NCI-H446 (cell line): ENCODE data around the gene ITCH.
"Not testable (repeated sequence)": the region's sequence is repeated elsewhere in the genome, so short reads cannot be mapped to it uniquely, and the experiment has no call there.

Experiments used
- DNase-seq, 2 experiments: peaks; one replicate each; lab custom pipeline; 2025; lab: John Stamatoyannopoulos, UW

ITCH gene

DNA sequence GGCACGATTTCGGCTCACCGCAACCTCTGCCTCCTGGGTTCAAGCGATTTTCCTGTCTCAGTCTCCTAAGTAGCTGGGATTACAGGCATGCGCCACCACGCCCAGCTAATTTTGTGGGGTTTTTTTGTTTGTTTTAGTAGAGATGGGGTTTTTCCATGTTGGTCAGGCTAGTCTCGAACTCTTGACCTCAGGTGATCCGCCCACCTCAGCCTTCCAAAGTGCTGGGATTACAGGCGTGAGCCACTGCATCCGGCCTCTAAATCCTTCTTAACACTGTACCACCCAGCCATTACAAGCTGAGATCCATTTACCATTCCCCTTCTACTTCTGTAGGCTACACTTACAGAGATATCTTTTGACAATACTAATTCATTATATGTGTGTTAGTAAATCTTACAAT lies 51.5 kb downstream of the ITCH start:
- DNase-seq, result not testable (repeated sequence)

DNA sequence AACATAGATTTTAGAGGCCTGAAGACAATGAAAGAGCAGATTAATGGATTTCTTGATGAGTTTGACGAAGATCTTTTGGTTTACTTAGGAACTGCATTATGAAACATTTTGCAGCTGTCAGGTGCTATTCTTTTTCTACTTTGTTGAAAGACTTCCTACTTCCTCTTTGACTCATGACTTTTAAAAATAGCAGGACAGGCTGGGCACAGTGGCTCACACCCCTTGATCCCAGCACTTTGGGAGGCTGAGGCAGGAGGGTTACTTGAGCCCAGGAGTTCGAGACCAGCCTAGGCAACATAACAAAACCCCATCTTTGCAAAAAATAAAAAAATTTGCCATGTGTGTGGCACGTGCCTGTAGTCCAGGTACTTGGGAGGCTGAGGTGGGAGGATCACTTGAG lies 52.0 kb downstream of the ITCH start:
- DNase-seq, result no peak

DNA sequence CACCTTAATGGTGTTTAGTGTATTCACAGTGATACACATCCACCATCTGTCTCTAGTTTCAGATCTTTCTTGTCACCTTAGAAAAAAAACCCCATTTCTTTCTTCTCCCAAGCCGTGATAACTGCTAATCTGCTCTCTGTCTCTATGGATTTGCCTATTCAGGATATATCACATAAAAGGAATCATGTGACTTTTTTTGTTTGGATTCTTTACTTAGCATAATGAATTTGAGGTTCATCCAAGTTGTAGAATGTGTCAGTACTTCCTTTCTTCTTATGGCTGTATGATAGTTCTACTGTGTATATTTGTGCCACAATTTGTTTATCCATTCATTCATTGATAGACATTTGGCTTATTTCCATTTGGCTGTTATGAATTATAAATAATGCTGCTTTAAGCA lies 57.1 kb downstream of the ITCH start:
- no peak for DNase-seq

DNA sequence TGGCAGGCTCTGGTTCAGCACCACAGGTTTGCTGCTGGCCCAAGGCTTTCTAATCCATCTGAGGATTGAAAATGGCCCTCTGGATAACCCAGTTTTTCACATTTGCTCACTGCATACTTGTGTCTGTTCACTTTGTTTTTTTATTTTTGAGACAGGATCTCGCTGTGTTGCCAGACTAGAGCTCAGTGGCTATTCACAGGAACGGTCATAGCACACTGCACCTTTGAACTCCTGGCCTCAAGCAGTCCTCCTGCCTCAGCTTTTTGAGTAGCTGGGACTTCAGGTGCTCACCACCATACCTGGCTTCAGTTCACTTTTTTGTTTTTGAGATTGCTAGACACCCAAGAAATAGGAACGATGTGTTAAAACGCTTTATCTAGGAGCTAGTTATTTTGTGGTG lies 57.9 kb downstream of the ITCH start:
- no peak for DNase-seq

DNA sequence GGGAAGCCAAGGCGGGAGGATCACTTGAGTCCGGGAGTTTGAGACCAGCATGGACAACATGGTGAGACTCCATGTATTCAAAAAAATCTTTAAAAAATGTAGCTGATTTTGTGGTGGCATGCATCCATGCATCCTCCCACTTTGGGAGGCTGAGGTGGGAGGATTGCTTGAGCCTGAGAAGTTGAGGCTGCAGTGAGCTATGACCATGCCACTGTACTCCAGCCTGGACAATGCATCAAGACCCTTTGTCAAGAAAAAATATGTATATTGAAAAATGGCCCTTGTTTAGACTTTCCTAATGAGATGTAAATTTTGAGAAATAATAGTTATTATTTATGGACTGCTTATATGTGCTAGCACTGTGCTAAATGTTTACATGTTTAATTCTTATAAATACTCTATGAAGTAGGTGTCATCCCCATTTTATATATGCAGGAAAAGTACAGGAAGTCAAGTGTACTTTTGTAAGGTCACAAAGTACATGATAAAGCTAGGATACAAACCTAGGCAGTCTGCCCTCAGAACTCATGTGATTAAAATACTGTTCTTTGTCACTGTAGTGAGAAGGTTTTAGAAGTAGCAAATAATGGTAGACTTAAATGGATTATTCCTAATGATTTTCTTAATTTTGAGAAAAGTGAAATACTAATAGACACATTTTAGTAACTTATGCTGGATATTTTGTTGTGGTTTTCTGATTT lies 58.8 kb downstream of the ITCH start:
- no peak for DNase-seq

DNA sequence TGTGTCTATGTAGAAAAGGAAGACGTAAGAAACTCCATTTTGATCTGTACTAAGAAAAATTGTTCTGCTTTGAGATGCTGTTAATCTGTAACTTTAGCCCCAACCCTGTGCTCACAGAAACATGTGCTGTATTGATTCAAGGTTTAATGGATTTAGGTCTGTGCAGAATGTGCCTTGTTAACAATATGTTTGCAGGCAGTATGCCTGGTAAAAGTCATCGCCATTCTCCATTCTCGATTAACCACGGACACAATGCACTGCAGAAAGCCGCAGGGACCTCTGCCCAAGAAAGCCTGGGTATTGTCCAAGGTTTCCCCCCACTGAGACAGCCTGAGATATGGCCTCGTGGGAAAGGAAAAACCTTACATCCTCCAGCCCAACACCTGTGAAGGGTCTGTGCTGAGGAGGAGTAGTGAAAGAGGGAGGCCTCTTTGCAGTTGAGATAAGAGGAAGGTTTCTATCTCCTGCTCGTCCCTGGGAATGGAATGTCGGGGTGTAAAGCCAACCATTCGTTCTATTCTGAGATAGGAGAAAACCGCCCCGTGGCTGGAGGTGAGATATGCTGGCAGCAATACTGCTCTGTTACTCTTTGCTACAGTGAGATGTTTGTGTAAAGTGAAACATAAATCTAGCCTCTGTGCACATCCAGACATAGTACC lies 62.1 kb downstream of the ITCH start:
- DNase-seq, result not testable (repeated sequence)

DNA sequence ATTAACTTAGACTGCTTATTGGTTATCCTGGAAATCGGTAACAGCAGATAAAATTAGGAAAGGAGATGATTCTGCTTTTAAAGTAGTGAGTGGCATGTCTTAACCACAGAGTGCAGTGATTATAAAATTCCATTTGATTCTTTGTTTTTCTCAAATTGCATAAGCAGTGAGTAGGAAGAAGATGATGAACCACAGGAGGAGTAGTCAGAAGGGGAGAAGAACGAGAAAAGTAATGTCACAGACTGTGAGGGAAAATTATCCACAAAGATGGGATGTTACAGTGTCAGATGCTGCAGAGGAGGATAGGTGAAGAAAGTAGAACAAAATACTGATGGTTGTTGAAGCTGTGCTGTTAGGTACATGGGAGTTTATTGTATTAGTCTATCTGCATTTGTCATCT lies 63.0 kb downstream of the ITCH start:
- DNase-seq, result no peak

DNA sequence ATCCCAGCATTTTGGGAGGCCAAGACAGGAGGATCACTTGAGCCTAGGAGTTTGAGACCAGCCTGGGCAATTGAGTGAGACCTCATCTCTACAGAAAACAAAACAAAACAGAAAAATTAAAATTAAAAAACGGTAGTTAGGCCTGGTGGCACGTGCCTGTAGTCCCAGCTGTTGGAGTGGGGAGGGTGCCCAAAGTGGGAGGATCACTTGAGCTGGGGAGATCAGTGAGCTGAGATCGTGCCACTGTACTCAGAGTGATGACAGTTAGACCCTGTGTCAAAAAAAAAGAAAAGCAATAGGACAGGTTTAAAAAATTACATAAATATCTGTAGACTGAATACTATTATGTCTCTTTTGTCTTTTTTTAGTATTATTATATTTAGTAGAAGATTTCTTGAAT lies 64.3 kb downstream of the ITCH start:
- no peak for DNase-seq

DNA sequence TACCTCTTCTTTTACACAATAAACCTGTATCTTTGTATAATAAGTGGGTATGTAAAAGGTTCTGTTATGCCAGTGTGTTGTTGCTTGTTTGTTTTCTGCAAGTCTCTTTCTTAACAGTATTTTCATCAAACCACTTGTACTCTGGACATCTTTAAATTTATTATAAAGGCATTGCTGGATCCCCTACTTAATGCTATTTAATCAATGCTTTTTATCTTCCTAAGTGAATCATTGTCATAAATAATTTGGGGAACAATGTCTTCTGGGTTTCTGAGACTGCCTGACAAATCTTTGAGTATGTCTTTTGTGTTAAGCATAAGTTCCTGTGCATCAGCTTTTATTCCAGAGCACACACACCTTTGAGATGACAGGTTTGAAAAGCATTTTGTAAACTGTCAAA lies 64.7 kb downstream of the ITCH start:
- DNase-seq, result no peak

DNA sequence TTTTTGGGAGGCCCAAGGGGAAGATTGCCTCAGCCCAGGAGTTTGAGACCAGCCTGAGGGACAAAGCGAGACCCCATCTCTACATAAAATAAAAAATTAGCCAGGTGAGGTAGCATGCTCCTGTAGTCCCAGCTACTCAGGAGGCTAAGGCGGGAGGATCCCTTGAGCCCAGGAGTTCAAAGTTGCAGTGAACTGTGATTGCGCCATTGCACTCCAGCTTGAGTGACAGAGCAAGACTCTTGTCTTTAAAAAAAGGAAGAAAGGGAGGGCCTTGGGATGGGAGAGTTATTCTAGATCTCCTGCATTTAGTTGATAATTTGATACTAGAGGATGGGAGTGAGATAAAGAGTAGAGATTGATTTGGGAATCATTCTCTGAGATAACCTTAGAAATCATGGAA lies 68.1 kb downstream of the ITCH start:
- DNase-seq, result no peak

DNA sequence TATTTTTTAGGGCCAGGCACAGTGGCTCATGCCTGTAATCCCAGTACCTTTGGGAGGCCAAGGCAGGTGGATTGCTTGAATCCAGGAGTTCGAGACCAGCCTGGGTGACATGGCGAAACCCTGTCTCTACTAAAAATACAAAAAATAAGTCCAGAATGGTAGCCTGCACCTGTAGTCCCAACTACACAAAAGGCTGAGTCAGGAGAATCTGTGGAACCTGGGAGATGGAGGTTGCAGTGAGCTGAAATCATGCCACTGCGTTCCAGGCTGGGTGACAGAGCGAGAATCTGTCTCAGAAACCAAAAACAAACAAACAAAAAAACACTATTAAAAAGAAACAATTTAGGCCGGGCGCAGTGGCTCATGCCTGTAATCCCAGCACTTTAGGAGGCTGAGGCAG lies 69.6 kb downstream of the ITCH start:
- DNase-seq, result not testable (repeated sequence)

DNA sequence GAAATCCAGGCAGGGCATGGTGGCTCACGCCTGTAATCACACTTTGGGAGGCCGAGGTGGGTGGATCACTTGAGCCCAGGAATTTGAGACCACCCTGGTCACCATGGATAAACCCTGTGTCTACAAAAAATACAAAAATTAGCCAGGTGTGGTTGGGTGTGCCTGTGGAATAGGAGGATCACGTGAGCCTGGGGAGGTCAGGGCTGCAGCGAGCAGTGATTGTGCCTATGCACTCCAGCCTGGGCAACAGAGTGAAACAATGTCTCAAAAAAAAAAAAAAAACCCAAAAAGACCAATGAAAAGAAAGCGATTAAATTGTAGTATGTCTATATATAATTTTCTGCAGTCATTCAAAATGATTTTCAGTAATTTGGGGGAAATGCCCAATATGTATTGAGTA lies 70.3 kb downstream of the ITCH start:
- no peak for DNase-seq

DNA sequence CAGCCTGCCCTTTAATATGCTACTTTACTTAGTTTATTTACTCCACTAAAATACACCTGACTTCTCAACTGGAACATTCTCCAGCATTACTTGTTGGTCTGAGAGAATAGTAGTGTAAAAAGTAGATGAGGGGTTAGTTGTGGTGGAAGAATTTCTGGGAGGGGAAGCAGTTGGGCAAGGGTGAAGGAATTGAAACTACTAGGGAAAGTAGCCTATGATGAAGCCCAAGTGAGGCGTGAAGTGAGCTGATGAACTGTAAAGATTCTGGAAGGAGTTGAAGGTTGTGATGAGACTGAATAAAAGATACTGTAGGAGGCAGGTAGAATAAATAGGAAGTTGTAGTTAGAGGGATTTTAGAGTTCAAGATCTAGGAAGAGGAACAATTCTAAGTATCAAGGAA lies 72.5 kb downstream of the ITCH start:
- DNase-seq, result no peak

DNA sequence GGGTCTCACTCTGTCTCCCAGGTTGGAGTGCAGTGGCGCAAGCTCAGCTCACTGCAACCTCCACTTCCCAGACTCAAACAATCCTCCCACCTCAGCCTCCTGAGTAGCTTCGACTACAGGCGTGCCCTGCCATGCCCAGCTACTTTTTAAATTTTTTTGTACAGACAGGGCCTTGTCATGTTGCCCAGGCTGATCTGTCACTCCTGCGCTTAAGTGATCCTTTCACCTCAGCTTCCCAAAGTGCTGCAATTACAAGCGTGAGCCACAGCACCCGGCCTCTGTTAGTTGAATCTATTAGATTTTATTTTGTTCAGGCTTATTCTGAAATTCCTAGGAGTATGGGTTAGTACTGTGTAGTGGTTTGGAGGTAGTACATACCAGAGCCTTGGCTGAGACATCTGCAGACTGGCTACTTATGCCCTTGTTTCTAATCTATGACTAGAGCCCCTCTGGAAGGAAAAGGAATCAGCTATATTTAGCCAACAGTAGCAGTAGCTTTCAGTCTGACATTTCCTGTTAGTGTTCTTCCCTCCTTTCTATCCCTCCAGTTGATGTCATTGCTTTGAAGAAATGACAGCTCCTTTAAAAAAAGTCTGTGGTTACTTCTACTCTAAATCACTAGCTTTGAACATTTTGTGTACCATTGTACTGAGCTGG lies 74.4 kb downstream of the ITCH start:
- no peak for DNase-seq

DNA sequence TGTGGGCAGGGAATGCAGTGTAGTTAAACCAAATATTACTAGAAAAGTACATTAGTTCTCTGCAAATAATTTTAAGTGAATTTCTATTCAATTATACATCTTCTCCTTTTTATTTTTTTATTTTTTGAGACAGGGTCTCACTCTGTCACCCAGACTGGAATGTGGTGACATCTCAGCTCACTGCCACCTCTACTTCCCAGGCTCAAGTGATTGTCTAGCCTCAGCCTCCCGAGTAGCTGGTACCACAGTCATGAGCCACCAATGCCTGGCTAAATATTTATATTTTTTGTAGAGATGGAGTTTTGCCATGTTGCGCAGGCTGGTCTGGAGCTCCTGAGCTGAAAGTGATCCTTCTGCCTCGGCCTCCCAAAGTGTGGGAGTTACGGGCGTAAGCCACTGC lies 76.1 kb downstream of the ITCH start:
- DNase-seq, result no peak

DNA sequence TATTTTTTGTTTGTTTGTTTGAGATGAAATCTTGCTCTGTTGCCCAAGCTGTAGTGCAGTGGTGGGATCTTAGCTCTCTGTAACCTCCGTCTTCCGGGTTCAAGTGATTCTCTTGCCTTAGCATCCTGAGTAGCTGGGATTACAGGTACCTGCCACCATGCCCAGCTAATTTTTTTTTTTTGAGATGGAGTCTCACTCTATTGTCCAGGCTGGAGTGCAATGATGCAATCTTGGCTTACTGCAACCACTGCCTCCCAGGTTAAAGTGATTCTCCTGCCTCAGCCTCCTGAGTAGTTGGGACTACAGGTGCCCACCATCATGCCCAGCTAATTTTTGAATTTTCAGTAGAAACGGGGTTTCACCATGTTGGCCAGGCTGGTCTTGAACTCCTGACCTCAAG lies 78.3 kb downstream of the ITCH start:
- DNase-seq, result not testable (repeated sequence)

DNA sequence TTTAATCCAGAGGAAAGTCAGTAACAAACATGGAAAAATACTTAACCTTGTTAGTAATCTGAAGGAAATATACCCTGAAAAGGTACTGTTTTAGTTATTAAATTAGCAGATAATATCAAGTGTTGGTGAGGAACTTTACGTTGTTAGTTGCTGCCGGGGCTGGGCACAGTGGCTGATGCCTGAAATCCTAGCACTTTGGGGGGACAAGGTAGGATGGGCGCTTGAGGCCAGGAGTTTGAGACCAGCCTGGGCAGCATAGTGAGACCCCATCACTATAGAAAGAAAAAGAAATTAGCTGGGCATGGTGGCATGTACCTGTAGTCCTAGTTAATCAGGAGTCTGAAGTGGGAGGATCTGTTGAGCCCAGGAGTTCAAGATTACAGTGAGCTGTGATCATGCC lies 80.5 kb downstream of the ITCH start:
- DNase-seq, result no peak

DNA sequence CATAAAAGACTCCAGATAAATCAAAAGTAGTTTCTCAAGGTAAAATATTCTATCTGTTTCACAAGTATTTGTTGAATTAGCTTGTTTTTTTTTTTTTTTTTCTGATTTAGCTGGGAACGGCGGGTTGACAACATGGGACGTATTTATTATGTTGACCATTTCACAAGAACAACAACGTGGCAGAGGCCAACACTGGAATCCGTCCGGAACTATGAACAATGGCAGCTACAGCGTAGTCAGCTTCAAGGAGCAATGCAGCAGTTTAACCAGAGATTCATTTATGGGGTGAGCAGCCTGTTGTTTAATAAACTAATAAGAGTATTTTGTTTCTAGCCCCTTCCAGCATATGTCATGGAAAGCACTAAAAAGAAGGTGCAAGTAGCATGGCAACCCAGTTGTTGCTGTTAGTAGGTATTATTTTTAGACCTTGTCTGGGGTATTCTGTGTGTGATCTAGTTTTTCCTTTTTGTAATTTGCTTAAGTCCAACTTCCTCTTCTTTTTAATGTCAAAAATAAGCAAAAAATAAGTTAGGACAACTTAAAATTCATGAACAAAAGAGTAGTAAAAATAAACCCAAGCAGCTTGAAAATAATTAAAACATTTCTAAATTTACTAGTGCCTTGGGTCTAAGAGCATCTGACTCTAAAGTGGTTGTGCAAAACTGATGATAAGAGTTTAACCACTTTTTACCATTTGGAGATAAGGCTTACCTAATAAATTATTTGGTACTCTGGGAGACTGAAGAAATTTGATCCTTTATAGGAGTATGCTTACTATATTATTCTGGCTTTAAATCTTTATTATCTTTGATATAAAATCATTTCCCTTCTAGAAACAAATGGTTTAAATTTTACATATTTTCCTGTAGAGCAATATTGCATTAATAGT lies 82.3 kb downstream of the ITCH start:
- no peak for DNase-seq

DNA sequence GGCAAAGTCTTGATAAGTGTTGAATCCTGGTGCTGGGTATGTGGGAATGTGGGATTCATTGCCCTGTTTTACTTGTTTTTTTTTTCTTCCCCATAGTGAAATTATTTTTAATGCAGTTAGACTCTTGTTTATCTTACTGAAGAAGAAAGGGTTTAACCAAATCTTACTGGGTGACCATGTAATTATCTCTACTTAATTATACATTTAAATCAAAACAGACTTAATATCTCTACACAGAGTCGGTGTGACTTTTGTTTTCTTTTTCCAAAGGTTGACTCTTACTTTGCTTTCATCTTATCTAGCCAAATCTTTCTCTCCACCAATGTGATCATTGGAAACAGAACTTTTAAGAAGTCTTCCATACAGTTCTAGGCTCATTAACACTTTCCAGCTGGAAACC lies 85.4 kb downstream of the ITCH start:
- DNase-seq, result no peak

DNA sequence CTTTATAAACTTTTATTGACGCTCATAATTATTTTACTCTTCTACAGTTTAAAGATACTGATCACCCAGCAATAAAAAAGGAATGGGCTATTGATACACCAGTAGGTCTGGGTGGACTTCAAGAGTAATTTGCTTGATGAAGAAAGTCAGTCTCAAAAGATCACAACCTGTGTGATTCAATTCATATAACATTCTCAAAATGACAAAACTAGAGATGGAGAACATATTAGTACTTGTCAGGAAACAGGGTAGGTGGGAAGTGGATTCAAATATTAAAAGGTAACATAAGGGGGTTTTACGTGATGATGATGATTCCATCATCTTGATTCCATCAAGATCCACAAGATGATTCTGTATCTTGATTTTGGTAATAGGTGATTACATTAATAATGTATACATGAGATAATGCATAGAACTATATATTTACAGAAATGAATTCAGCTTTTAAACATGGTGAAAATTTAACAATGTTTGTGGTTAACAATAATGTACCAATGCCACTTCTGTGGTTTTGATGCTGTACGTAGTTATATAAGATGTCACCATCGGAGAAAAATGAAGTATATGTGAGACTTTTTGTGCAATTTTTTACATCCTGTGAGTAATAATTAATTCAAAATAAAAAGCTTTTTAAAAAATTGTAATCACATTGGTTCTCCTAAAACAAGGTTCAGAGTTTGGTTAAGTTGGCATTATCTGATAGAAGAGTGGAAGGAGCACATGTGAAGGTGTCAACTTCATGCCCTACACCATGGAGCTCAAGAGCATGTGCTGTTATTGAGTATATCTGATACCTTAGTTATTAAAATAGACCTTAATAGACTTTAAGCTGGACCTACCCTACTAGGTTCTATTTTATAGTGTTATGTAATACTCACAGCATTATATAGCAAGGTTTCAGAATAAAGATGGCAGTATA lies 86.9 kb downstream of the ITCH start:
- DNase-seq, result no peak

DNA sequence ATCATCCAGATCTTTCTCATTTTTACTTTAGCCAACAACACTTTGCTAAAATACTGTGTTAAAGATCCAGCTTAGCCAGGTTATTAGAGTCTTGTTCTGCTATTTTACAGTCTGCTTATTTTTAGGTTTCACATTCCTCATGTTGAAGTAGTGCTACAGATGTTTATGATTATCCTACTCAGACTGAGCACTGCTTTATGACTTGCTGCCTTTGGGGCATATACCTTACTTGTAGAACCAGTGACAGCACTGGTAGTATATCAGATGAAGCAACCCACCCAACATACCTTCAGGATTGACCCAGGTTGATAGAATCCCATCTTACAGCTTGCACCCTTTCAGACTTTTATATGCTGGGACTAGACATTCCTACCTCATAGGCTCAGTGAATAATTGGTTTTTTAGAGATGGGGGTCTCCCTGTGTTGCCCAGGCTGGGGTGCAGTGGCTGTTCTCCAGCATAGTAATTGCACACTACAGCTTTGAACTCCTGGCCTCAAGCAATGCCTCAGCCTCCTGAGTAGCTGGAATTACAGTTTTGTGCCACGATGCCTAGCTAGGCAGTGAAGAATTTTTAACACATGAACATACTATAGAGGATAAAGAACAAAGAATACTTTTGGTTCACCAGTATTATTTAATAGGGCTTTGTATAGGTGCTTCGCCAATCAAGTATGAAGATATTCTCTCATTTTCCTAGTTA lies 89.4 kb downstream of the ITCH start:
- DNase-seq, result no peak
